HUES48 (cell line): ENCODE data around the gene OR13C8.

Source experiments
- H3K27ac ChIP-seq: one replicate; pipeline ENCODE4 v1.7.0; 2013; ENCODE audit warnings: low read depth, low read length, inconsistent platforms
- H3K27me3 ChIP-seq: 2 replicates; pipeline ENCODE4 v1.6.1; 2013; ENCODE audit warnings: mild to moderate bottlenecking, low read length; ENCODE audit not compliant: control insufficient read depth, insufficient read depth
- H3K36me3 ChIP-seq: 2 replicates; pipeline ENCODE4 v1.6.1; 2013; ENCODE audit warnings: low read length; ENCODE audit not compliant: control insufficient read depth, insufficient read depth
- H3K4me1 ChIP-seq: 2 replicates; pipeline ENCODE4 v1.6.1; 2013; ENCODE audit warnings: mild to moderate bottlenecking, low read length; ENCODE audit not compliant: control insufficient read depth, insufficient read depth
- H3K4me3 ChIP-seq: 2 replicates; pipeline ENCODE4 v1.5.1; 2013; ENCODE audit warnings: mild to moderate bottlenecking, low read depth, low read length
- H3K9ac ChIP-seq: 2 replicates; pipeline ENCODE4 v1.6.1; 2013; ENCODE audit warnings: mild to moderate bottlenecking, low read depth, low read length, moderate library complexity
- H3K9me3 ChIP-seq: 2 replicates; pipeline ENCODE4 v1.6.1; 2013; ENCODE audit warnings: low read length; ENCODE audit not compliant: control insufficient read depth, insufficient read depth

Gene OR13C8

GRCh38 chr9:104611213-104611612 is 42.2 kb downstream of the OR13C8 start:
- Histone ChIP-seq H3K4me3 (no peak overlapping the region), H3K27ac (no peak overlapping the region), H3K36me3 (no peaks in the 10 kb centered on the region), H3K9me3 (no peaks in the 10 kb centered on the region), H3K9ac (no peak overlapping the region), H3K4me1 (no peaks in the 10 kb centered on the region), H3K27me3 (no peaks in the 10 kb centered on the region)

DNA sequence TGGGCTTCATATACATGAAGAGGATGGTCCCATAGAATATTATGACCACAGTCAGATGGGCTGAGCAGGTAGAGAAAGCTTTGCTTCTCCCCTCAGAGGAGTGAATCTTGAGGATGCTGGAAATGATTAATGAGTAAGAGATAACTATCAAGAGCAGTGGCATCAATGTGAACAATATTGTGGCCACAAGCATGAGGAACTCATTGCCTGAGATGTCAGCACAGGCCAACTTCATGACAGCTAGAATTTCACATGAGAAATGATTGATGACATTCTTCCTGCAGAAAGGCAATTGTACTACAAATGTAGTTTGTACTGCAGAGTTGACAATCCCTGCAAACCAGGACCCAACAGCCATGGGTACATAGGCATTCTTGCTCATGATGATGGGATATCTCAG is 48.5 kb downstream of the OR13C8 start:
- no peak overlapping the region for H3K9ac ChIP-seq
- H3K9me3 ChIP-seq = no peaks in the 10 kb centered on the region
- H3K27me3 ChIP-seq = no peaks in the 10 kb centered on the region
- no peak overlapping the region for H3K4me3 ChIP-seq
- no peak overlapping the region for H3K27ac ChIP-seq
- no peaks in the 10 kb centered on the region for H3K36me3 ChIP-seq
- no peaks in the 10 kb centered on the region for H3K4me1 ChIP-seq

DNA sequence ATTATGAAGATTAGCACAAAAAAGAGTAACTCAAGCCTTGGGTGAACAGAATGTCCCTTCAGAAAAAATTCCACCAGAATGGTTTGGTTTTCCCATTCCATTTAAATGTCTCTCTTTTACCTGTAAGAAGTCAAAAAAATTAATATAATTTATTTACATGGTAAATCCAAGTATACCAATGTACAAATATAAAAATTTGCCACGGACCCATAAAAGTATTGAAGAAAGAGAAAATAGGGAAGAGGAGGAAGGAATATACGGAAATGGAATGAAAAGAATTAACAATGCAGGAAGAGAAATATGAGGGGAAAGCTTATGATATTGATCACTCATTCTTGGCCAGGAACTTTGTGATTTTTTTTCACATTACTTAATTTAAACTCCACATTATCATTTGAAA is 49.1 kb downstream of the OR13C8 start, which contains the start of gene OR13C9:
TSS of gene OR13C9 (minus strand) at position 101 of the 400 bp plus-strand sequence. CDS start at position 101, 0 bp downstream.
- H3K4me3 ChIP-seq = no peak within 1 kb of the TSS
- H3K27ac ChIP-seq = no peak within 1 kb of the TSS
- no peaks in the 10 kb centered on the region for H3K4me1 ChIP-seq
- no peak within 1 kb of the TSS for H3K9ac ChIP-seq
- H3K27me3 ChIP-seq = no peaks in the 10 kb centered on the region
- no peaks in the 10 kb centered on the region for H3K36me3 ChIP-seq
- H3K9me3 ChIP-seq = no peaks in the 10 kb centered on the region
